ENCODE measurements around the gene MARK4.

DNA sequence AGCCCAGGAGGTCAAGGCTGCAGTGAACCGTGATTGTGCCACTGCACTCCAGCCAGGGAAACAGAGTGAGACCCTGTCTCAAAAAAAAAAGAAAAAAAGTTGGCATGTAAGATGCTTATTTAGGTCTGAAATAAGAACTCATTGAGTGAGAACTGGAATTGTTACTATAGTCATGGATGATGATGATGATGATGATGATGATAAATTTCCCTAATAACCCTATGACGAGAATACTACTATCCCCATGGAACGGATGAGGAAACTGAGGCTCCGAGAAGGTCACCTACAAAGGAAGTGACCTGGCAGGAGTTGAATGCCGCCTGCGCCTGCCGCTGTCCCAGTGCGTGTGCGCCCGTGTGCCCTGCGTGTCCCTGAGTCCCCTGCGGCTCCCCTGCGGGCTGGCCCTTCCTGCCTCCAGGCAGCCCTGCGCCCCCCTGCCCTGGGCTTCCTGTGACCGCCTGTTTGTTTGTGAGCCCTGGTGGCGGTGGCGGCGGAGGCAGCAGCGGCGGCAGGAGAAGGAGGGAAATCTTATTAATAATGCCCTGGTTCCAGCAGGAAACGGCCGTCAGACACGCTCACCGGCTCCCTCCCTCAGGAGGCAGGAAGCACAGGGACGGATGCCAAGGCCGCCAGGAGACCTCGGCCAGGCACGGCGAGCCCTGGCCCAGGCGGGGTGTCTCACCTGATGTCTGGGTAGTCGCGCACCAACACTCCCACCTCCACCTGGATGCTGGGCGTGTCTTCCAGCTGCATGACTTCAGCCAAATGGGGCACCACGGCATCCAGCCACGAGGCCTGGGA lies 35.5 kb upstream of the MARK4 start:
- no peak for TF ChIP-seq EZH2 (IDR thresholded peaks at IDR 0.05)
- no peak for TF ChIP-seq FOXP2 (optimal IDR thresholded peaks at IDR 0.05; ENCODE audit: control extremely low read depth, extremely low read length, insufficient read depth)
- no peak for TF ChIP-seq POLR2AphosphoS5 (IDR thresholded peaks at IDR 0.05; ENCODE audit: borderline replicate concordance, low read depth, low read length)
